ENCODE measurements around the gene VPS72.
A peak's percentile ranks its signal among the peaks of the same experiment; 100 is the strongest.

The VPS72 gene

GRCh38 chr1:151157067-151157531 is 32.9 kb downstream of the VPS72 start:
- Histone ChIP-seq H3K27me3 (ENCODE audit: insufficient read depth, low read depth, severe bottlenecking) (no peaks in the 10 kb centered on the region), H3K4me3 (ENCODE audit: low read depth, low read length) (no peak overlapping the region), H3K36me3 (peaks cover 49% of the 10 kb centered on the region), H3K27ac (no peak overlapping the region), H3K9me3 (ENCODE audit: severe bottlenecking) (no peaks in the 10 kb centered on the region)
- no peak for DNase-seq
- TF ChIP-seq CTCF (IDR thresholded peaks at IDR 0.05; ENCODE audit: low read depth, low read length), result no peak

- no peak within 1 kb of the TSS for H3K4me3 ChIP-seq (ENCODE audit: low read depth, low read length)
- peak within 1 kb of the TSS; percentile 15 for H3K27ac ChIP-seq
- H3K9me3 ChIP-seq (ENCODE audit: severe bottlenecking), result no peaks in the 10 kb centered on the region
- no peaks in the 10 kb centered on the region for H3K27me3 ChIP-seq (ENCODE audit: insufficient read depth, low read depth, severe bottlenecking)
- no peak for TF ChIP-seq CTCF (IDR thresholded peaks at IDR 0.05; ENCODE audit: low read depth, low read length)
- peaks cover 42% of the 10 kb centered on the region for H3K36me3 ChIP-seq
- DNase-seq, result peak; percentile 71
These were observed 33.5 kb downstream of the VPS72 start, which contains the start of gene TNFAIP8L2 for GRCh38 chr1:151156515-151156819. Gene TNFAIP8L2, plus strand, starts transcription at chr1:151156649. Its CDS starts 2,049 bp downstream, at chr1:151158698.

- H3K36me3 ChIP-seq, result peaks cover 21% of the 10 kb centered on the region
- no peaks in the 10 kb centered on the region for H3K9me3 ChIP-seq (ENCODE audit: severe bottlenecking)
- no peaks in the 10 kb centered on the region for H3K27me3 ChIP-seq (ENCODE audit: insufficient read depth, low read depth, severe bottlenecking)
- no peak overlapping the region for H3K4me3 ChIP-seq (ENCODE audit: low read depth, low read length)
- TF ChIP-seq CTCF (IDR thresholded peaks at IDR 0.05; ENCODE audit: low read depth, low read length), result no peak
- H3K27ac ChIP-seq, result peak overlapping the region; percentile 86
- no peak for DNase-seq
These were observed 42.3 kb downstream of the VPS72 start for GRCh38 chr1:151147665-151148064.

GRCh38 chr1:151147132-151147503 is 42.9 kb downstream of the VPS72 start:
- TF ChIP-seq CTCF (IDR thresholded peaks at IDR 0.05; ENCODE audit: low read depth, low read length), result no peak
- Histone ChIP-seq H3K27me3 (ENCODE audit: insufficient read depth, low read depth, severe bottlenecking) (no peaks in the 10 kb centered on the region), H3K4me3 (ENCODE audit: low read depth, low read length) (peak overlapping the region; percentile 73), H3K27ac (peak overlapping the region; percentile 86), H3K9me3 (ENCODE audit: severe bottlenecking) (no peaks in the 10 kb centered on the region), H3K36me3 (peaks cover 24% of the 10 kb centered on the region)
- no peak for DNase-seq

GRCh38 chr1:151146412-151147131 is 43.4 kb downstream of the VPS72 start, which contains the start of gene SEMA6C:
Gene SEMA6C, minus strand, starts transcription at chr1:151146631. Its CDS starts 4,010 bp downstream, at chr1:151142621.
- H3K27ac ChIP-seq, result peak within 1 kb of the TSS; percentile 86
- peaks cover 29% of the 10 kb centered on the region for H3K36me3 ChIP-seq
- peak within 1 kb of the TSS; percentile 73 for H3K4me3 ChIP-seq (ENCODE audit: low read depth, low read length)
- DNase-seq, result peak; percentile 100
- no peaks in the 10 kb centered on the region for H3K9me3 ChIP-seq (ENCODE audit: severe bottlenecking)
- TF ChIP-seq CTCF (IDR thresholded peaks at IDR 0.05; ENCODE audit: low read depth, low read length), result no peak
- H3K27me3 ChIP-seq (ENCODE audit: insufficient read depth, low read depth, severe bottlenecking), result no peaks in the 10 kb centered on the region

GRCh38 chr1:151146072-151146411 is 44.0 kb downstream of the VPS72 start:
- peak overlapping the region; percentile 86 for H3K27ac ChIP-seq

More at GRCh38 chr1:151146072-151146411, 44.0 kb downstream of the VPS72 start:
- H3K27me3 ChIP-seq (ENCODE audit: insufficient read depth, low read depth, severe bottlenecking), result no peaks in the 10 kb centered on the region
- peaks cover 33% of the 10 kb centered on the region for H3K36me3 ChIP-seq
- no peak for DNase-seq
- H3K4me3 ChIP-seq (ENCODE audit: low read depth, low read length), result peak overlapping the region; percentile 73
- no peak for TF ChIP-seq CTCF (IDR thresholded peaks at IDR 0.05; ENCODE audit: low read depth, low read length)
- H3K9me3 ChIP-seq (ENCODE audit: severe bottlenecking), result no peaks in the 10 kb centered on the region
